HepG2 (cell line): ENCODE results near the gene IGLON5. TPM values are rescaled to one million over a fixed set of nuclear protein-coding genes. Genes with fewer than 3 reads are reported as not detected.

ENCODE experiments used
- BORCS8-MEF2B ChIP-seq: sonication (generic); formaldehyde crosslinking; IDR thresholded peaks from 2 replicates; pipeline ENCODE4 v1.8.0; 2022; ENCODE audit warnings: mild to moderate bottlenecking, missing genetic modification reagents
- FOXO1 ChIP-seq: sonication (generic); formaldehyde crosslinking; IDR thresholded peaks from 2 replicates; pipeline ENCODE4 v1.4.0; 2020; ENCODE audit warnings: missing genetic modification reagents
- HINFP ChIP-seq: sonication (generic); formaldehyde crosslinking; IDR thresholded peaks from 2 replicates; pipeline ENCODE4 v1.4.0; 2020; ENCODE audit warnings: low read depth, mild to moderate bottlenecking, missing genetic modification reagents
- HOXA5 ChIP-seq: sonication (generic); formaldehyde crosslinking; IDR thresholded peaks from 2 replicates; pipeline ENCODE4 v1.4.0; 2020; ENCODE audit warnings: missing genetic modification reagents
- KLF6 ChIP-seq: IDR thresholded peaks from 2 replicates; pipeline ENCODE4 v1.8.0; 2016; ENCODE audit warnings: missing biosample characterization, missing genetic modification reagents
- MZF1 ChIP-seq: sonication (generic); formaldehyde crosslinking; IDR thresholded peaks from 2 replicates; pipeline ENCODE4 v1.8.1; 2023; ENCODE audit warnings: mild to moderate bottlenecking, missing genetic modification reagents, borderline replicate concordance
- NFE2L1 ChIP-seq: sonication (generic); formaldehyde crosslinking; IDR thresholded peaks from 2 replicates; pipeline ENCODE4 v1.4.0; 2020; ENCODE audit warnings: missing genetic modification reagents, mild to moderate bottlenecking, borderline replicate concordance
- NFIB ChIP-seq: sonication (generic); formaldehyde crosslinking; IDR thresholded peaks from 2 replicates; pipeline ENCODE4 v1.9.0; 2021; ENCODE audit warnings: missing genetic modification reagents, mild to moderate bottlenecking, borderline replicate concordance
- PBX3 ChIP-seq: sonication (generic); formaldehyde crosslinking; IDR thresholded peaks from 2 replicates; pipeline ENCODE4 v1.8.1; 2023; ENCODE audit warnings: missing genetic modification reagents, inconsistent platforms, borderline replicate concordance
- RAD21 ChIP-seq: fragments of 450-650 bp; formaldehyde crosslinking; IDR thresholded peaks from 2 replicates; pipeline ENCODE4 v1.5.0; 2020; ENCODE audit warnings: mild to moderate bottlenecking
- SAP130 ChIP-seq: IDR thresholded peaks from 2 replicates; pipeline ENCODE4 v1.6.1; 2016; ENCODE audit warnings: low read depth
- TCF12 ChIP-seq, 2 experiments: fragments of 450-650 bp in 1 of 2; sonication (generic) in 1 of 2; formaldehyde crosslinking in 1 of 2; IDR thresholded peaks; 2 replicates each; pipeline versions ENCODE4 v1.6.1 to v1.8.0; 2017 to 2022; ENCODE audit warnings: antibody characterized with exemption in 1 of 2, mild to moderate bottlenecking in 1 of 2, missing genetic modification reagents in 1 of 2, moderate library complexity in 1 of 2
- YY1 ChIP-seq: IDR thresholded peaks from 2 replicates; pipeline ENCODE4 v1.6.1; 2011; ENCODE audit warnings: low read length, low read depth, moderate library complexity, mild to moderate bottlenecking; ENCODE audit not compliant: insufficient read depth, insufficient replicate concordance
- ZBTB25 ChIP-seq: IDR thresholded peaks from 2 replicates; pipeline ENCODE4 v1.6.1; 2018; ENCODE audit warnings: missing genetic modification reagents
- ZBTB49 ChIP-seq: sonication (generic); formaldehyde crosslinking; IDR thresholded peaks from 2 replicates; pipeline ENCODE4 v1.4.0; 2020; ENCODE audit warnings: missing genetic modification reagents, borderline replicate concordance
- ZNF234 ChIP-seq: sonication (generic); formaldehyde crosslinking; conservative IDR thresholded peaks from 2 replicates; pipeline ENCODE4 v1.5.1; 2020; ENCODE audit warnings: mild to moderate bottlenecking, missing genetic modification reagents
- ZNF33B ChIP-seq: sonication (generic); formaldehyde crosslinking; IDR thresholded peaks from 2 replicates; pipeline ENCODE4 v1.5.1; 2020; ENCODE audit warnings: mild to moderate bottlenecking, missing genetic modification reagents
- ZNF414 ChIP-seq: sonication (generic); formaldehyde crosslinking; IDR thresholded peaks from 2 replicates; pipeline ENCODE4 v1.5.0; 2020; ENCODE audit warnings: missing genetic modification reagents
- ZNF543 ChIP-seq: sonication (generic); formaldehyde crosslinking; IDR thresholded peaks from 2 replicates; pipeline ENCODE4 v1.4.0; 2020; ENCODE audit warnings: mild to moderate bottlenecking, missing genetic modification reagents
- ZNF768 ChIP-seq: sonication (generic); formaldehyde crosslinking; IDR thresholded peaks from 2 replicates; pipeline ENCODE4 v1.4.0; 2020; ENCODE audit warnings: missing genetic modification reagents
- ZSCAN12 ChIP-seq: sonication (generic); formaldehyde crosslinking; IDR thresholded peaks from 2 replicates; pipeline ENCODE4 v1.9.0; 2021; ENCODE audit warnings: mild to moderate bottlenecking, missing genetic modification reagents
- polyA plus RNA-seq, 8 experiments: library from polyadenylated mRNA; depleted of rRNA in 3 of 8; stranded (reverse) in 7 of 8; unstranded in 1 of 8; fragments of >200 nt; fragmentation: Illumina TruSeq in 4 of 8; extraction: Trizol in 4 of 8; gene quantifications; 2 replicates each; pipeline versions ENCODE4 v1.2.1 to v1.2.3, GENCODE V29; 2011 to 2016; ENCODE audit warnings: low read depth in 4 of 8, missing spikeins in 1 of 8, mixed read lengths in 1 of 8; ENCODE audit not compliant: insufficient read depth in 1 of 8
- total RNA-seq, 5 experiments: library from RNA; depleted of rRNA; stranded (reverse); fragments of >200 nt; fragmentation: Illumina TruSeq; extraction: Trizol; gene quantifications; 2 replicates each; pipeline ENCODE4 v1.2.3, GENCODE V29; 2016; ENCODE audit warnings: low read depth in 1 of 5

IGLON5 gene
- total and polyA plus RNA-seq, 2 of the 13 experiments (the other 11 are each of a cell fraction or from before 2014, with no cell fraction given), result 0.04 to 5.7 TPM

GRCh38 chr19:51352783-51353360 lies 41.4 kb downstream of the IGLON5 start (continued):
- TF ChIP-seq NFIB (CRISPR knock-in tag), result no peak
- 0 out of 2 replicates have a peak, but pooled peaks have one; percentile 19 for TF ChIP-seq BORCS8-MEF2B
- TF ChIP-seq ZNF414 (CRISPR knock-in tag), result no peak
- 0 out of 2 replicates have a peak, but pooled peaks have one; percentile 21 for TF ChIP-seq SAP130 (CRISPR knock-in tag)
- no peak for TF ChIP-seq NFE2L1 (CRISPR knock-in tag)
- TF ChIP-seq YY1, result no peak
- no peak for TF ChIP-seq ZNF33B (CRISPR knock-in tag)
- no peak for TF ChIP-seq ZNF234 (CRISPR knock-in tag)
- TF ChIP-seq MZF1, result no peak
- TF ChIP-seq PBX3 (CRISPR knock-in tag), result no peak
- TF ChIP-seq RAD21, result 0 out of 2 replicates have a peak, but pooled peaks have one; percentile 27
- no peak for TF ChIP-seq TCF12 (IDR thresholded peaks at IDR 0.05)
- no peak for TF ChIP-seq TCF12 (CRISPR knock-in tag; IDR thresholded peaks at IDR 0.05)
- no peak for TF ChIP-seq ZBTB49 (CRISPR knock-in tag)
- no peak for TF ChIP-seq HINFP (CRISPR knock-in tag)
- no peak for TF ChIP-seq KLF6
- no peak for TF ChIP-seq ZBTB25 (CRISPR knock-in tag)
- TF ChIP-seq ZNF543 (CRISPR knock-in tag), result no peak
- peak; percentile 57; the same call in 1 of the 2 replicates for TF ChIP-seq ZNF768 (CRISPR knock-in tag)
- no peak for TF ChIP-seq HOXA5 (CRISPR knock-in tag)
- no peak for TF ChIP-seq ZSCAN12 (CRISPR knock-in tag)
- no peak for TF ChIP-seq FOXO1 (CRISPR knock-in tag)
